GM18873 (cell line): Measurements from ENCODE around the gene JAK3.

ENCODE experiments used
- ATAC-seq: cut with Tn5 transposase; IDR thresholded peaks from one replicate; pipeline ENCODE4 v1.9.1; 2021; ENCODE audit warnings: mild to moderate bottlenecking, moderate library complexity, moderate number of reproducible peaks; ENCODE audit not compliant: unreplicated experiment, low FRiP score

The JAK3 gene

GRCh38 chr19:17841810-17842662 lies 5.7 kb downstream of the JAK3 start:
- ATAC-seq = no peak

GRCh38 chr19:17841371-17841809 lies 6.4 kb downstream of the JAK3 start:
- ATAC-seq = no peak

- no peak for ATAC-seq
Measured at GRCh38 chr19:17840019-17840418, 7.8 kb downstream of the JAK3 start.

- ATAC-seq = no peak
Measured at GRCh38 chr19:17837972-17838371, 9.8 kb downstream of the JAK3 start.

GRCh38 chr19:17836530-17836929 lies 11.3 kb downstream of the JAK3 start:
- no peak for ATAC-seq

GRCh38 chr19:17835182-17836006 lies 12.4 kb downstream of the JAK3 start:
- no peak for ATAC-seq

- no peak for ATAC-seq
Measured at GRCh38 chr19:17834350-17835181, 13.2 kb downstream of the JAK3 start.

- no peak for ATAC-seq
Measured at GRCh38 chr19:17832443-17833208, 15.2 kb downstream of the JAK3 start.

- ATAC-seq = no peak
Measured at GRCh38 chr19:17831419-17831888, 16.3 kb downstream of the JAK3 start.

GRCh38 chr19:17830567-17831418 lies 17.0 kb downstream of the JAK3 start:
- ATAC-seq = no peak

- no peak for ATAC-seq
Measured at GRCh38 chr19:17829855-17830566, 17.8 kb downstream of the JAK3 start.

GRCh38 chr19:17826508-17827056 lies 21.2 kb downstream of the JAK3 start:
- ATAC-seq = no peak

- ATAC-seq = no peak
Measured at GRCh38 chr19:17824339-17824738, 23.4 kb downstream of the JAK3 start.

GRCh38 chr19:17821190-17821589 lies 26.6 kb downstream of the JAK3 start, which contains the start of gene INSL3:
Gene INSL3, minus strand, starts transcription at chr19:17821519. Its CDS starts 13 bp downstream, at chr19:17821506.
- ATAC-seq = no peak

GRCh38 chr19:17817668-17818363 lies 30.0 kb downstream of the JAK3 start:
- ATAC-seq = no peak

GRCh38 chr19:17812099-17812498 lies 35.7 kb downstream of the JAK3 start:
- ATAC-seq = no peak

- no peak for ATAC-seq
Measured at GRCh38 chr19:17811681-17812080, 36.1 kb downstream of the JAK3 start.
